SU-DHL-6 (cell line): Measurements from ENCODE around the gene UBE2D3.

ENCODE experiments used
- CTCF ChIP-seq: fragments of 200-600 bp; sonication (generic); IDR thresholded peaks from one replicate; pipeline ENCODE4 v1.5.1; 2017; ENCODE audit warnings: antibody characterized with exemption, mild to moderate bottlenecking, low read length, moderate library complexity; ENCODE audit not compliant: insufficient read depth, poor library complexity, severe bottlenecking
- EZH2phosphoT487 ChIP-seq: fragments of 200-600 bp; sonication (generic), shearing (Covaris generic); conservative IDR thresholded peaks from 2 replicates; pipeline ENCODE4 v1.6.1; 2018; ENCODE audit warnings: mild to moderate bottlenecking, antibody characterized with exemption, low read length, moderate library complexity, mixed read lengths

- TF ChIP-seq CTCF (no peak), EZH2phosphoT487 (no peak)
These were observed 41.6 kb upstream of the UBE2D3 start, which contains the start of gene CISD2 for GRCh38 chr4:102868781-102869568.
